Breast epithelium (tissue), 4 donors: ENCODE data around the gene UBE2G1. TPM values are rescaled to one million over a fixed set of nuclear protein-coding genes. Genes with fewer than 3 reads are reported as not detected.

Experiments used
- DNase-seq, 2 donors: peaks; one replicate each; pipeline ENCODE4 v3.0.0-alpha.2; 2019; ENCODE audit warnings: low spot score in 2 of 2
- H3K27ac ChIP-seq, 2 donors: fragments of 200-600 bp; sonication (generic) in 1 of 2; one replicate each; pipeline ENCODE4 v1.5.1; 2016 to 2019; ENCODE audit warnings: mild to moderate bottlenecking in 1 of 2
- H3K27me3 ChIP-seq, 2 donors: fragments of 200-600 bp; sonication (generic) in 1 of 2; one replicate each; pipeline versions ENCODE4 v1.5.1 to v1.6.0; 2017 to 2019; ENCODE audit warnings: control low read depth in 1 of 2, mild to moderate bottlenecking in 1 of 2
- H3K36me3 ChIP-seq: fragments of 200-600 bp; one replicate; pipeline ENCODE4 v1.5.1; 2019
- H3K4me1 ChIP-seq, 2 donors: fragments of 200-600 bp; sonication (generic); one replicate each; pipeline ENCODE4 v1.5.1; 2016 to 2019; ENCODE audit warnings: control low read depth in 1 of 2
- H3K4me3 ChIP-seq, 3 donors: fragments of 200-600 bp; sonication (generic); 1 replicate in 2 of 3; 2 replicates in 1 of 3; pipeline ENCODE4 v1.5.1; 2016 to 2019; ENCODE audit warnings: mild to moderate bottlenecking in 3 of 3, moderate library complexity in 2 of 3
- H3K9me3 ChIP-seq, 2 donors: fragments of 200-600 bp; sonication (generic) in 1 of 2; one replicate each; pipeline ENCODE4 v1.5.1; 2016 to 2019; ENCODE audit warnings: control low read depth in 1 of 2
- POLR2A ChIP-seq: fragments of 450-650 bp; IDR thresholded peaks from one replicate; pipeline ENCODE4 v1.6.1; 2016; ENCODE audit warnings: antibody characterized with exemption, mild to moderate bottlenecking, moderate library complexity
- POLR2AphosphoS5 ChIP-seq, 3 donors: sonication (generic); formaldehyde crosslinking; IDR thresholded peaks; one replicate each; pipeline ENCODE4 v1.6.1; 2017; ENCODE audit warnings: antibody characterized with exemption in 3 of 3
- intact Hi-C: fragments of 100-400 bp; cut with DNase I; formaldehyde crosslinking; loops from one replicate; pipeline ENCODE4 v1.15.1; 2023; ENCODE audit warnings: low total_unique reads
- total RNA-seq, 3 donors: library from RNA; depleted of rRNA; stranded (reverse); fragments of >200 nt; gene quantifications; one replicate each; pipeline ENCODE4 v1.1.0, GENCODE V29; 2016
- TF ChIP-seq, protein P1 (sequence below), 3 donors: fragments of 450-650 bp; IDR thresholded peaks; one replicate each; pipeline ENCODE4 v1.5.1; 2016 to 2017; ENCODE audit warnings: antibody characterized with exemption in 3 of 3, mild to moderate bottlenecking in 3 of 3, moderate library complexity in 3 of 3

Gene UBE2G1
- total RNA-seq, 3 donors from 2014 or later: 43.3 to 56.5 (median 43.4) TPM

DNA sequence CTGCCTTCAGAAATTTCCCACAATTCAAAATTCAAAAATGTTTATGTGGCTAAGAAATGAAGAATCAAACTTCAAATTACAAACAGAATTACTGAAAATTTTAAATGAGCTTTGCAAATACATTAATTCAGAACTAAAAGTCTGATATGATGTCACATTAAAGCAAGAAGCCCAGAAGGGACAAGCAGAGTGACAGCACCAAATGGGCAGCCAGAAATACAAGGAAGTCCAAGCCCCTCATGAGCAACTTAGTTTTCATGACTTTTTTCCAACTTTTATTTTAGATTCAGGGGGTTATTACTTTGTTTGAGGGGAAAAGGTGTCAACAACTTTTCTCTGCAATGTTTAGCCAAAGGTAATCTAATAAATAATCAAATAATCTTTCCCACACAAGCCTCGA, 21.5 kb downstream of the UBE2G1 start:
- intact Hi-C loops: no loop called here
- H3K27me3 ChIP-seq: no peaks in the 10 kb centered on the region
- H3K9me3 ChIP-seq: no peaks in the 10 kb centered on the region
- no peaks in the 10 kb centered on the region for H3K36me3 ChIP-seq
- H3K4me1 ChIP-seq: no peaks in the 10 kb centered on the region
- no peak overlapping the region for H3K4me3 ChIP-seq
- no peak overlapping the region for H3K27ac ChIP-seq
- TF ChIP-seq POLR2AphosphoS5 (IDR thresholded peaks at IDR 0.05): no peak
- TF ChIP-seq, protein P1, sequence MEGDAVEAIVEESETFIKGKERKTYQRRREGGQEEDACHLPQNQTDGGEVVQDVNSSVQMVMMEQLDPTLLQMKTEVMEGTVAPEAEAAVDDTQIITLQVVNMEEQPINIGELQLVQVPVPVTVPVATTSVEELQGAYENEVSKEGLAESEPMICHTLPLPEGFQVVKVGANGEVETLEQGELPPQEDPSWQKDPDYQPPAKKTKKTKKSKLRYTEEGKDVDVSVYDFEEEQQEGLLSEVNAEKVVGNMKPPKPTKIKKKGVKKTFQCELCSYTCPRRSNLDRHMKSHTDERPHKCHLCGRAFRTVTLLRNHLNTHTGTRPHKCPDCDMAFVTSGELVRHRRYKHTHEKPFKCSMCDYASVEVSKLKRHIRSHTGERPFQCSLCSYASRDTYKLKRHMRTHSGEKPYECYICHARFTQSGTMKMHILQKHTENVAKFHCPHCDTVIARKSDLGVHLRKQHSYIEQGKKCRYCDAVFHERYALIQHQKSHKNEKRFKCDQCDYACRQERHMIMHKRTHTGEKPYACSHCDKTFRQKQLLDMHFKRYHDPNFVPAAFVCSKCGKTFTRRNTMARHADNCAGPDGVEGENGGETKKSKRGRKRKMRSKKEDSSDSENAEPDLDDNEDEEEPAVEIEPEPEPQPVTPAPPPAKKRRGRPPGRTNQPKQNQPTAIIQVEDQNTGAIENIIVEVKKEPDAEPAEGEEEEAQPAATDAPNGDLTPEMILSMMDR (IDR thresholded peaks at IDR 0.05): no peak
- no peak for TF ChIP-seq POLR2A
- DNase-seq: no peak

DNA sequence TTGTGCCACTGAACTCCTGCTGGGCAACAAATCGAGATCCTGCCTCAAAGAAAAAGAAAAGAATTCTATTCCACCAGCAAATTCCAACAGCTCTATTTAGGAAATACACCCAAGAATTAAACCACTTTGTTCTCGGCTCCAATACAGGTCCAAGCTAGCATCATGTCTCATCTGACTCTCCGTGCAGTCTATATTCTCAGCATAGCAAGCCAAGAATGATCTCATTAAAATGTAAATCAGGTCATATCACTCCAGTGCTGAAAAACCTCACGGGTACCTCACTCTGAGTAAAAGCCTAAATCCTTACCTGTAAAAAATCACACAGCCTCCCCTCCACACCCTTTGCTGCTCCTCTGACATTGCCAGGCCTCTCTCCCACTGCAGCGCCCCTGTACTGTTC, 23.9 kb downstream of the UBE2G1 start:
- H3K9me3 ChIP-seq: no peaks in the 10 kb centered on the region
- intact Hi-C loops: no loop called here
- no peaks in the 10 kb centered on the region for H3K4me1 ChIP-seq
- no peak overlapping the region for H3K27ac ChIP-seq
- no peaks in the 10 kb centered on the region for H3K36me3 ChIP-seq
- no peak overlapping the region for H3K4me3 ChIP-seq
- H3K27me3 ChIP-seq: no peaks in the 10 kb centered on the region
- DNase-seq: no peak
- TF ChIP-seq, protein P1 (IDR thresholded peaks at IDR 0.05): no peak
- no peak for TF ChIP-seq POLR2A

DNA sequence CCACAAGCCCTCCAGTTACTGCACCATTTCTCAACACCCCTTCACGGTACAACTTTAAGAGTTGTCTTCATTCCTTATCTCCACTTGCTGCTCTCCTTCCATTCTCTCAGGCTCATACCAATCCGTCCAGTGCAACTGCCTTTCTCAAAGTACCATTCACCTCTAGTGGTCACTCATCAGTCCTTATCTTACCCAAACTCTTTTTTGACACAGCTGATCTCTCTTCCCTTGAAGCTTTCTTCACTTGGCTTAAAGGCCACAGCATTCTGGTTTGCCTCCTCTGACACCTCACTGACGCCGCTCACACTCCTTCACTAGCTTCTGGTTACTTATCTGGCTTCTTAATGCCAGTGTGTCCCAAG, 24.9 kb downstream of the UBE2G1 start:
- Histone ChIP-seq H3K27me3 (no peaks in the 10 kb centered on the region), H3K36me3 (no peaks in the 10 kb centered on the region), H3K4me3 (no peak overlapping the region), H3K9me3 (no peaks in the 10 kb centered on the region), H3K27ac (no peak overlapping the region), H3K4me1 (no peaks in the 10 kb centered on the region)
- no peak for DNase-seq
- no peak for TF ChIP-seq POLR2AphosphoS5 (IDR thresholded peaks at IDR 0.05)
- TF ChIP-seq, protein P1 (IDR thresholded peaks at IDR 0.05): no peak
- TF ChIP-seq POLR2A: no peak
- intact Hi-C loops: no loop called here

DNA sequence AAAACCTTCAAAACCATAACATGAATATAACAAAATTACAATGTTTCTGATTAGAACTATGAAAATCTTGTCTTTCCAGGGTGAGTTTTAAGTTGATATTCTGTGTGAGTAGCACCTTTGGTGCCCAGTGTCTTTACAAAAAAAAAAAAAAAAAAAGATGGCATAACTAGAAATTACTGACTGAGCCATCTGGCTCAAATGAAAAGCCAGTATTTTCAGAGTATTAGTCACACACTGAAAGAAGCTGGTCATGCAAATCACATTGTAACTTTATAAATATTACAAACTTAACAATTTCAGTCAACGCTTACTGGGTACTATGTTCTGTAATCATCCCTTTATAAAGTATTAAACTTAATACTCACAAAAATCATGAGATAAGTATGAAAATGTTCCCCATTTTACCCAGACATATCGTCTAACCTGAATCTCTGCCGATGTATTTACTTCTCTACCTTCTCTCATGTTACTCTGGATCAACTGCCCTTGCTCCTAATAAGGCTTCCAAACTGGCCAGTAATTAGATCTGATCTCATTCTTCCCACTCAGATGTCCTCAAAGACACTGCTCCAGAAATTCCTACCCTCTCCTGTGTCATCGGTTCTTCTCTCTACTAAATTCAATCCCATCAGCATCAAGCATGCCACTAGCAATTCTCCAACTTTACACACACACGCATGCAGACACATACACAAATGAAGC, 25.4 kb downstream of the UBE2G1 start:
- TF ChIP-seq, protein P1 (IDR thresholded peaks at IDR 0.05): no peak
- TF ChIP-seq POLR2A (no peak), POLR2AphosphoS5 (IDR thresholded peaks at IDR 0.05) (no peak)

DNA sequence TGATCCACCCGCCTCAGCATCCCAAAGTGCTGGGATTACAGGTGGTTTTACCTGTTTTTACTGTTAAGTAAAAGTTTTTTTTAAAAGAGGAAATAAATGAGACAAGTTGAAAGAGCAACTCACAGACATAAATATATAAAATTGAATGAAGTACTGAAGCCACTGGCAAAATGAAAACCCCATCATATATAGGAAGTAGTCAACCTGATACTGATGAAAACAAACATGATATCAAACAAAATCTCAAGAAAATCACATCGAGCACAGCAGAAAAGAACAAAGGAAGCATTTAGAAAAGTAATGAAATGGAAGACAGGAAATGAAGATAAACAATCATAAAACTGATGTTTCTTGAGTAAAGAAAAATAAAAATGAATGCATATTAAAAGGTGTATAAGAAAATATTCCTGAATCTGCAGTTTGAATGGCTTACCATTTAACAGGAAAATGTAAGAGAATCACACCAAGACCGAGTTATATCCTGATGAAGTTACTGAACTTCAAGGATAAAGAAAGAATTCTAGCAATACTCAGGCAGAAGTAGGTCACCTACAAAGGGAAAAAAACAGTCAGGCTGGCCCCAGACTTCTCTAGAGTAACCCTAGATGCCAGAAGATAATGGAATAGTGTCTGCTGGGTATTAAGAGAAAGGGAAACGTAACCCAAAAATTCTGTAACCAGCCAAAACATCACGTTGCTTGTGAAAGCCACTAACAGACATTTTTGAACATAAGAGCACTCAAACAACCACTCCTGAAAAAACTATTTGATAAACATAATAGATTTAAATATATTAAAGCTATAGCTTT, 31.5 kb downstream of the UBE2G1 start:
- Histone ChIP-seq H3K4me3 (no peak overlapping the region), H3K9me3 (no peaks in the 10 kb centered on the region), H3K27ac (no peak overlapping the region), H3K36me3 (no peaks in the 10 kb centered on the region), H3K27me3 (no peaks in the 10 kb centered on the region), H3K4me1 (peaks cover 0 to 14% of the 10 kb centered on the region in 2 donors)
- DNase-seq: no peak
- intact Hi-C loops: loop anchor here (1.0 kb wide), 1 partner anchor 9 kb away; no protein-coding TSS in a partner anchor
- no peak for TF ChIP-seq POLR2A
- TF ChIP-seq POLR2AphosphoS5 (IDR thresholded peaks at IDR 0.05): no peak
- TF ChIP-seq, protein P1 (IDR thresholded peaks at IDR 0.05): no peak

More for the DNA sequence above, 25.4 kb downstream of the UBE2G1 start:
- Histone ChIP-seq H3K4me1 (no peaks in the 10 kb centered on the region), H3K27me3 (no peaks in the 10 kb centered on the region), H3K4me3 (no peak overlapping the region), H3K36me3 (no peaks in the 10 kb centered on the region), H3K9me3 (no peaks in the 10 kb centered on the region), H3K27ac (no peak overlapping the region)
- DNase-seq: no peak
- intact Hi-C loops: no loop called here
